Measurements from ENCODE around the gene RNF167. TPM values are rescaled to one million over a fixed set of nuclear protein-coding genes. Genes with fewer than 3 reads are reported as not detected.
A peak's percentile ranks its signal among the peaks of the same experiment; 100 is the strongest.

RNF167 gene
- total RNA-seq, 2 donors from 2014 or later, result 92.1 to 120 TPM

GRCh38 chr17:4900231-4901107, 39.6 kb upstream of the RNF167 start:
- H3K36me3 ChIP-seq, result no peaks in the 10 kb centered on the region
- intact Hi-C loops (cut with DNase I), result loop anchor here (5.0 kb wide), 1 partner anchor 72 kb away; no protein-coding TSS in a partner anchor
- H3K4me1 ChIP-seq, result peaks cover 14% of the 10 kb centered on the region
- H3K4me3 ChIP-seq, result peak overlapping the region; percentile 58
- H3K9me3 ChIP-seq, result no peaks in the 10 kb centered on the region
- peaks cover 3% of the 10 kb centered on the region for H3K27me3 ChIP-seq
- H3K27ac ChIP-seq, result no peak overlapping the region
- H3K9ac ChIP-seq (ENCODE audit: low read depth in 2 of 2, low read length in 2 of 2), result peak overlapping the region; percentile 75 to 82
- TF ChIP-seq CTCF (IDR thresholded peaks at IDR 0.05), result no peak
- peak; percentile 62 for DNase-seq

DNA sequence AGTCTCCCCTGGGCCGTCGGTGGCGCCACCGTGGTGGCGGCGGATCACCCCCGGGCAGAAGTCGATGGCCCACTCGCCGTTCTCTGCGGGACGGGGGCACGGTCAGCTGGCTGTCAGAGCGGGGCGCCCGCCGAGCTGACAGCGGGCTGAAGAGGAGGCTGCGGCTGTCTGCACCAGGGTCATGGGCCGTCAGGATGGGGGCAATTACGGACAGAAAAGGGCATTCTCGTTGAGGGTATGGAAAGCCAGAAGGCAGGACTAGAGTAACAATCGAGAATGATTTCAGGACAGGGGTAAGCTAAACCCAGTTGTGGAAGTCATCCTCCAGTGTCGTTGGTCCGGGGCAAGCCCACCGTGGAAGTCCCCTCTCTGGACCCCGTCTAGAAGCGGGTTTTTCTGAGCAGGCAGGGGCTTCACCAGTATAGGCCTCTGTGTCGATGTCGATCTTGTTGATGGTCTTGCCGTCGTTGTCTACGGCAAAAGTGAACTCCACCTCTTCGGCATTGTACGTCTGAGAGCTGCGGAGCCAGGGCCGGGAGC, 38.9 kb upstream of the RNF167 start:
- H3K27ac ChIP-seq, result no peak overlapping the region
- no peaks in the 10 kb centered on the region for H3K36me3 ChIP-seq
- intact Hi-C loops (cut with DNase I), result loop anchor here (5.0 kb wide), 1 partner anchor 71 kb away; no protein-coding TSS in a partner anchor
- no peak for TF ChIP-seq CTCF (IDR thresholded peaks at IDR 0.05)
- H3K4me1 ChIP-seq, result peaks cover 14% of the 10 kb centered on the region
- no peaks in the 10 kb centered on the region for H3K9me3 ChIP-seq
- H3K9ac ChIP-seq (ENCODE audit: low read depth in 2 of 2, low read length in 2 of 2), result peak overlapping the region in 1 of 2 donors; percentile 51
- DNase-seq, result no peak
- peaks cover 3% of the 10 kb centered on the region for H3K27me3 ChIP-seq
- no peak overlapping the region for H3K4me3 ChIP-seq

DNA sequence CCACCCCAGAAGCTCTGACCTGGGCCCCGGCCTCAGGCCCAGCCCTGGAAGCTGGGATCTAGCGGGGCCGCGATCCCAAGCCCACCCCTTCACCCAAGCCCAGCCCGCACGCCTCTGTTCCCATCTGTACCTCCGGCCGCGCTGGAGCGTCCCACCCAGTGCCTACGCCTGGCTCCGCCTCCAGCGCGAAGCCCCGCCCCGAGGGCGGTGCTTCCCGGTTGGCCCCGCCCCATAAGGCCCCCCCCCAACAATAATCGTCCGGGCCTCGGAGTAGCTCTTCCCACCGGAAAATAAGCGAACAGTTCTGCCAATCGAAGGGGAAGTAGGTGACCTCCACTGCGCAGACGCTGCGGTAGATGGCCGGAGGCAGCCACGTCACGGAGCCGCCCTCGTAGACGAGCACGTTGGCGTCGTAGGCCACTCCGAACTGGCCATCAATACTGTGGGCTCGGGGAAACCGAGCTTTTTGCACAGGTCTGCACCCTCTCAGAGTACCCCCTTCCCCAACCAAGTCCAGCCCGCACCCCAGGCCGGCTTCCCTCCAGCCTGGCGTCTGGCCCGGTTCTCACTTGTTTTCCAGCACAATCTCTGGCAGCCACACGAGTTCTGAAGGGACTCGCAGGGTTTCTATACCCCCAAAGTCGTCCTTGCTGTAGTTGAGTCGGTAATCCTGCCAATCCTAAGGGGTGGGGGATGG, 38.3 kb upstream of the RNF167 start:
- Histone ChIP-seq H3K9me3 (no peaks in the 10 kb centered on the region), H3K4me1 (peaks cover 14% of the 10 kb centered on the region), H3K27ac (no peak overlapping the region), H3K36me3 (no peaks in the 10 kb centered on the region), H3K4me3 (no peak overlapping the region), H3K9ac (ENCODE audit: low read depth in 2 of 2, low read length in 2 of 2) (no peak overlapping the region), H3K27me3 (peaks cover 3% of the 10 kb centered on the region)
- DNase-seq, result peak; percentile 76
- no peak for TF ChIP-seq CTCF (IDR thresholded peaks at IDR 0.05)
- intact Hi-C loops (cut with DNase I), result loop anchor here (5.0 kb wide), 1 partner anchor 71 kb away; no protein-coding TSS in a partner anchor

DNA sequence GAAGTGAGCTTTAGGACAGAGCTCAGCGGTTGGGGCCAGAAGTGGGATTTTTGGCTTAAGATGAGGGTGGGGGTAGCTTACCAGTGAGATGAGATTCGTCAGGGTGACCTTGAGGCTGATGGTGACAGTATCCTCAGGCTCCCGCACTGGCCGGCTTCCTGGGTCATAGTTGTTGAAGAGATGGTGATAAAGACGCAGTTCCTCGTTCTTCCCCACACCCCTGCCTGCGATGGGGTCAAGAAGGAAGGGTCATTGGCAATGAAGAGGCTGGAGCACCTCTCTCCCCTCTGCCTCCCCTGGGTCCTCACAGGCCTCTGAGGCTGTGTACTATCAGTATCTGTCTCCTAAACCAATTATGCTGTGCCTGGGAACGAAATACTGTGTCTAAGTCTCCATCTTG, 37.5 kb upstream of the RNF167 start:
- Histone ChIP-seq H3K36me3 (no peaks in the 10 kb centered on the region), H3K9me3 (no peaks in the 10 kb centered on the region), H3K9ac (ENCODE audit: low read depth in 2 of 2, low read length in 2 of 2) (peak overlapping the region in 1 of 2 donors; percentile 9), H3K27ac (no peak overlapping the region), H3K4me3 (no peak overlapping the region), H3K27me3 (peaks cover 3% of the 10 kb centered on the region), H3K4me1 (peaks cover 14% of the 10 kb centered on the region)
- TF ChIP-seq CTCF (IDR thresholded peaks at IDR 0.05), result no peak
- no peak for DNase-seq
- intact Hi-C loops (cut with DNase I), result loop anchor here (5.0 kb wide), 1 partner anchor 70 kb away; no protein-coding TSS in a partner anchor

Measured in colonic mucosa (tissue), 4 donors.